ENCODE data around the gene GPR158. TPM values are rescaled to one million over a fixed set of nuclear protein-coding genes. Genes with fewer than 3 reads are reported as not detected.

GPR158 gene
- total RNA-seq, 1 donor from 2014 or later = 0.10 TPM

GRCh38 chr10:25231751-25232150 is 57.0 kb downstream of the GPR158 start:
- peaks cover 3% of the 10 kb centered on the region for H3K9me3 Mint-ChIP-seq (ENCODE audit: low read depth)
- DNase-seq (ENCODE audit: low spot score, unreplicated experiment) = no peak
- no peak overlapping the region for H3K27ac Mint-ChIP-seq
- H3K4me3 Mint-ChIP-seq (ENCODE audit: low read depth) = no peak overlapping the region
- H3K4me1 Mint-ChIP-seq (ENCODE audit: low read depth) = no peaks in the 10 kb centered on the region
- TF ChIP-seq CTCF (IDR thresholded peaks at IDR 0.05; ENCODE audit: unreplicated experiment) = no peak
- H3K36me3 Mint-ChIP-seq (ENCODE audit: insufficient read depth) = no peaks in the 10 kb centered on the region
- H3K27me3 Mint-ChIP-seq = no peaks in the 10 kb centered on the region

DNA sequence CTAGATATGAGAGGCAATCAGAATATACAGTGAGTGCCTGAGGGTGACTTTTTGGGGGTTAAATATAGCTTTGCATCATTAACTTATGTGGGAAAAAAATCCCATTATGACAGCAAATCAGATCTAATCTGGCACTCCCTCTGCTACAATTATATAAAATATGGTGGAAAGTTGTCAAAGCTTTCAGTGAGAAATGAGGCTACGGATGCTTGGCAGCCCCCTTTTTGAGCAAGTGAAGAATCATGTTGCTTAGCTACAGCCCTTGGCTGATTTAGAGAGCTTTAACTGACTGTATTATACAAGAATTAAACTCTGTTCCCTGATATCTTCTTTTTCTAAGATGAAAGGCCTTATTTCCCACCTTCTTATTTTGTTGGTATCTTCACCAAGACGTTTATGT is 57.4 kb downstream of the GPR158 start:
- Mint-ChIP-seq H3K36me3 (ENCODE audit: insufficient read depth) (no peaks in the 10 kb centered on the region), H3K9me3 (ENCODE audit: low read depth) (peaks cover 3% of the 10 kb centered on the region), H3K27me3 (no peaks in the 10 kb centered on the region), H3K4me1 (ENCODE audit: low read depth) (no peaks in the 10 kb centered on the region), H3K27ac (no peak overlapping the region), H3K4me3 (ENCODE audit: low read depth) (no peak overlapping the region)
- no peak for DNase-seq (ENCODE audit: low spot score, unreplicated experiment)
- no peak for TF ChIP-seq CTCF (IDR thresholded peaks at IDR 0.05; ENCODE audit: unreplicated experiment)

- no peak overlapping the region for H3K27ac Mint-ChIP-seq
- TF ChIP-seq CTCF (IDR thresholded peaks at IDR 0.05; ENCODE audit: unreplicated experiment) = no peak
- no peaks in the 10 kb centered on the region for H3K4me1 Mint-ChIP-seq (ENCODE audit: low read depth)
- no peaks in the 10 kb centered on the region for H3K9me3 Mint-ChIP-seq (ENCODE audit: low read depth)
- no peak for DNase-seq (ENCODE audit: low spot score, unreplicated experiment)
- H3K4me3 Mint-ChIP-seq (ENCODE audit: low read depth) = no peak overlapping the region
- H3K27me3 Mint-ChIP-seq = no peaks in the 10 kb centered on the region
- H3K36me3 Mint-ChIP-seq (ENCODE audit: insufficient read depth) = no peaks in the 10 kb centered on the region
Observed at GRCh38 chr10:25245165-25245564, 70.4 kb downstream of the GPR158 start.

DNA sequence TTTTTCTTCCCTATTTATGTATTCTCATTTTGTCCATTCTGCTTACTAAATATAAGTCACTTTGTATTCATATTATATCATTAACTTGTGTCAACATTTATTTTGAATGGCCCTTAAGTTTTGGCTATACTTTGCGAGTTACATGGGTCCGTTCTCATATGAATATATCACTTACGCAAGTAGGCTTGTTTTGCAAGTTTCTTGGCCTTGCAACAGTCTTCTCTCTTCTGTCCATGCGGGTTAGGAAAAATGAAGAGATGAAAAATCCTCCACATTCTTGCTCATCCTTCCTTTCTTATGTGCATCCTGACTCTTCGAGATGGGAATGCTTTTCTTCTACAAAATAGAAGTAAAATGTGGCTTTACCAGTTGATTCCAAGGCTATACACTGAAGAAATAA is 82.8 kb downstream of the GPR158 start:
- DNase-seq (ENCODE audit: low spot score, unreplicated experiment) = no peak
- Mint-ChIP-seq H3K36me3 (ENCODE audit: insufficient read depth) (no peaks in the 10 kb centered on the region), H3K9me3 (ENCODE audit: low read depth) (no peaks in the 10 kb centered on the region), H3K27ac (no peak overlapping the region), H3K4me1 (ENCODE audit: low read depth) (peaks cover 14% of the 10 kb centered on the region), H3K4me3 (ENCODE audit: low read depth) (no peak overlapping the region), H3K27me3 (no peaks in the 10 kb centered on the region)
- TF ChIP-seq CTCF (IDR thresholded peaks at IDR 0.05; ENCODE audit: unreplicated experiment) = no peak

DNA sequence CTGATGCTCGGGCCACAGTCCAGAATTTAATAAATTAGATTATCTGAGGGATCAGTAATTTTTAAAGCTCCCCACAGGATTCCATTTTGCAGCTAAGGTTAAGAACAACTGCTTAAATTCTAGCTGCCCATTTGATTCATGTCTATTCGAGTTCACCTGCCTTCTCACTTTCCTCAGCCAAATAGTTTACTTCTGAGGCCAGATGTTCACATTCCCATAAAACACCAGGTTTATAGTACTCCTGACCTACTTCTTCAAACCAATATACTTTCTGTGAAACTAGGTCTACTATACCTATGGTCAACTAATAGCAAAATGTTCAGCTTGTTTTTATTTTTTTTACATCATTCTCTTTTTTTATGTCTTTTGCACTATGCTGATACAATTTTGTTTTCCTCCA is 86.3 kb downstream of the GPR158 start:
- no peak for TF ChIP-seq CTCF (IDR thresholded peaks at IDR 0.05; ENCODE audit: unreplicated experiment)
- Mint-ChIP-seq H3K27ac (no peak overlapping the region), H3K27me3 (no peaks in the 10 kb centered on the region), H3K9me3 (ENCODE audit: low read depth) (no peaks in the 10 kb centered on the region), H3K4me1 (ENCODE audit: low read depth) (peaks cover 14% of the 10 kb centered on the region), H3K4me3 (ENCODE audit: low read depth) (no peak overlapping the region), H3K36me3 (ENCODE audit: insufficient read depth) (no peaks in the 10 kb centered on the region)
- no peak for DNase-seq (ENCODE audit: low spot score, unreplicated experiment)

Data from progenitor cell of endocrine pancreas (in vitro differentiated cells).